H1 (cell line): ENCODE data around the gene MAP2K2. TPM values are rescaled to one million over a fixed set of nuclear protein-coding genes. Genes with fewer than 3 reads are reported as not detected.

Experiments used
- CTCF ChIA-PET: fragments of 300-600 bp; sonication (Branson Sonifier 250); formaldehyde crosslinking; loops from one replicate; lab custom pipeline; 2021; ENCODE audit not compliant: partially characterized antibody; lab: Charles Lee
- POLR2A ChIA-PET: fragments of 300-600 bp; sonication (Branson Sonifier 250); formaldehyde crosslinking; loops from one replicate; lab custom pipeline; 2021; ENCODE audit warnings: inconsistent platforms; ENCODE audit not compliant: partially characterized antibody; lab: Charles Lee
- DNase-seq, 2 experiments: peaks; one replicate each; pipeline versions ENCODE4 v3.0.0 to v3.0.0-alpha.2; 2010 to 2022; ENCODE audit warnings: low spot score in 2 of 2, low read depth in 1 of 2, mixed read lengths in 1 of 2
- FAIRE-seq: peaks from 2 replicates; lab custom pipeline; 2011; peaks lifted over from hg19 to GRCh38; lab: Jason Lieb, UNC
- H2AFZ ChIP-seq: 2 replicates; pipeline ENCODE4 v1.8.1; 2012; ENCODE audit warnings: low read length, inconsistent platforms
- H2AK5ac ChIP-seq: 2 replicates; pipeline ENCODE4 v1.6.1; 2013; ENCODE audit warnings: low read depth, low read length
- H2BK120ac ChIP-seq: replicated peaks from 2 replicates; pipeline ENCODE3; 2013; ENCODE audit warnings: low read depth, low read length, inconsistent platforms
- H2BK12ac ChIP-seq: 2 replicates; pipeline ENCODE4 v1.6.1; 2013; ENCODE audit warnings: low read depth, low read length
- H2BK15ac ChIP-seq: 2 replicates; pipeline ENCODE4 v1.6.1; 2013; ENCODE audit warnings: low read length
- H2BK20ac ChIP-seq: 2 replicates; pipeline ENCODE4 v1.6.1; 2013; ENCODE audit warnings: low read length
- H2BK5ac ChIP-seq: 2 replicates; pipeline ENCODE4 v1.6.1; 2013; ENCODE audit warnings: low read depth, low read length
- H3K14ac ChIP-seq: 2 replicates; pipeline ENCODE4 v1.6.1; 2013; ENCODE audit warnings: inconsistent platforms; ENCODE audit not compliant: insufficient read length
- H3K18ac ChIP-seq: 2 replicates; pipeline ENCODE4 v1.6.1; 2013; ENCODE audit warnings: low read length; ENCODE audit errors: extremely low read depth
- H3K23ac ChIP-seq: 2 replicates; pipeline ENCODE4 v1.6.1; 2013; ENCODE audit warnings: inconsistent platforms; ENCODE audit not compliant: insufficient read length
- H3K23me2 ChIP-seq: 2 replicates; pipeline ENCODE4 v1.6.1; 2013; ENCODE audit warnings: low read depth, low read length
- H3K27ac ChIP-seq: 2 replicates; pipeline ENCODE4 v1.6.1; 2011; ENCODE audit warnings: low read depth, low read length, inconsistent platforms
- H3K27me3 ChIP-seq, 4 experiments: replicated peaks in 1 of 4; 1 replicate in 1 of 4; 2 replicates in 3 of 4; pipeline versions ENCODE4 v1.6.1 to v1.8.1; 2011 to 2013; ENCODE audit warnings: low read length in 3 of 4, mild to moderate bottlenecking in 3 of 4, inconsistent platforms in 2 of 4, mixed read lengths in 2 of 4, moderate library complexity in 1 of 4; ENCODE audit not compliant: control insufficient read depth in 3 of 4, insufficient read depth in 3 of 4; ENCODE audit errors: extremely low read depth in 1 of 4
- H3K36me3 ChIP-seq, 4 experiments: 2 replicates each; pipeline versions ENCODE4 v1.6.1 to v1.8.1; 2011 to 2013; ENCODE audit warnings: mild to moderate bottlenecking in 4 of 4, low read length in 3 of 4, moderate library complexity in 2 of 4, control low read depth in 1 of 4, inconsistent platforms in 1 of 4; ENCODE audit not compliant: insufficient read depth in 4 of 4, control insufficient read depth in 2 of 4
- H3K4ac ChIP-seq: replicated peaks from 2 replicates; pipeline ENCODE3; 2013; ENCODE audit warnings: low read length, low read depth, mixed read lengths, inconsistent platforms; ENCODE audit not compliant: insufficient read length
- H3K4me1 ChIP-seq, 4 experiments: replicated peaks in 1 of 4; 1 replicate in 1 of 4; 2 replicates in 3 of 4; pipeline versions ENCODE4 v1.6.1 to v1.8.1; 2011 to 2013; ENCODE audit warnings: low read length in 3 of 4, inconsistent platforms in 2 of 4, mixed read lengths in 1 of 4; ENCODE audit not compliant: insufficient read depth in 4 of 4, control insufficient read depth in 3 of 4
- H3K4me2 ChIP-seq, 2 experiments: 2 replicates each; pipeline versions ENCODE4 v1.6.1 to v1.8.1; 2011 to 2013; ENCODE audit warnings: low read depth in 2 of 2, low read length in 2 of 2, control low read depth in 1 of 2, inconsistent platforms in 1 of 2, mild to moderate bottlenecking in 1 of 2; ENCODE audit not compliant: insufficient read depth in 1 of 2
- H3K4me3 ChIP-seq, 4 experiments: fragments of 200-600, 300-600 bp in 1 of 4; sonication (generic), shearing (Covaris generic), sonication (Bioruptor Twin) in 1 of 4; 2 replicates each; pipeline versions ENCODE4 v1.5.1 to v1.8.1; 2011 to 2016; ENCODE audit warnings: low read length in 4 of 4, low read depth in 3 of 4, control low read depth in 2 of 4, inconsistent platforms in 2 of 4, mild to moderate bottlenecking in 2 of 4, mixed read lengths in 1 of 4, moderate library complexity in 1 of 4; ENCODE audit not compliant: insufficient read depth in 2 of 4; ENCODE audit errors: extremely low read depth in 1 of 4
- H3K56ac ChIP-seq: replicated peaks from 2 replicates; pipeline ENCODE3; 2013; ENCODE audit warnings: low read depth, mild to moderate bottlenecking, mixed read lengths, low read length, inconsistent platforms; ENCODE audit not compliant: insufficient read length
- H3K79me1 ChIP-seq: 2 replicates; pipeline ENCODE4 v1.6.1; 2013; ENCODE audit warnings: low read depth, low read length, control low read depth
- H3K79me2 ChIP-seq, 2 experiments: 2 replicates each; pipeline versions ENCODE4 v1.6.1 to v1.8.1; 2012 to 2013; ENCODE audit warnings: low read length in 2 of 2, mild to moderate bottlenecking in 2 of 2, inconsistent platforms in 1 of 2; ENCODE audit not compliant: insufficient read depth in 2 of 2, control insufficient read depth in 1 of 2
- H3K9ac ChIP-seq, 4 experiments: replicated peaks in 1 of 4; 1 replicate in 1 of 4; 2 replicates in 3 of 4; pipeline versions ENCODE4 v1.6.1 to v1.8.1; 2011 to 2013; ENCODE audit warnings: low read depth in 3 of 4, low read length in 3 of 4, control low read depth in 2 of 4, mild to moderate bottlenecking in 2 of 4, moderate library complexity in 2 of 4, inconsistent platforms in 1 of 4; ENCODE audit errors: extremely low read depth in 1 of 4
- H3K9me3 ChIP-seq, 2 experiments: 2 replicates each; pipeline versions ENCODE4 v1.6.1 to v1.8.1; 2012 to 2013; ENCODE audit warnings: mild to moderate bottlenecking in 2 of 2, moderate library complexity in 2 of 2, control low read depth in 1 of 2, inconsistent platforms in 1 of 2, low read depth in 1 of 2, low read length in 1 of 2, mixed read lengths in 1 of 2; ENCODE audit not compliant: insufficient read depth in 2 of 2
- H4K20me1 ChIP-seq, 2 experiments: replicated peaks in 1 of 2; 2 replicates each; pipeline versions ENCODE3 to v1.8.1; 2011 to 2013; ENCODE audit warnings: inconsistent platforms in 2 of 2, low read length in 2 of 2, mild to moderate bottlenecking in 1 of 2; ENCODE audit not compliant: insufficient read depth in 2 of 2, control insufficient read depth in 1 of 2
- H4K5ac ChIP-seq: 2 replicates; pipeline ENCODE4 v1.6.1; 2013; ENCODE audit warnings: low read length, low read depth, mixed read lengths, inconsistent platforms; ENCODE audit not compliant: insufficient read length
- H4K8ac ChIP-seq: 2 replicates; pipeline ENCODE4 v1.8.0; 2013; ENCODE audit warnings: mild to moderate bottlenecking, moderate library complexity, low read length, inconsistent platforms; ENCODE audit not compliant: insufficient read depth; ENCODE audit errors: extremely low read depth
- H4K91ac ChIP-seq: replicated peaks from 2 replicates; pipeline ENCODE3; 2013; ENCODE audit warnings: low read length, mixed read lengths, inconsistent platforms; ENCODE audit not compliant: insufficient read length
- CTBP2 ChIP-seq: IDR thresholded peaks from 2 replicates; pipeline ENCODE4 v1.7.0; 2011; ENCODE audit warnings: borderline replicate concordance, mild to moderate bottlenecking, moderate library complexity, mixed read lengths, low read length; ENCODE audit not compliant: insufficient read depth, insufficient read length
- GTF2F1 ChIP-seq: IDR thresholded peaks from 2 replicates; pipeline ENCODE4 v1.6.1; 2012; ENCODE audit warnings: low read depth, low read length, improper control_type of control experiment, borderline replicate concordance
- SAP30 ChIP-seq: fragments of 300-600 bp; sonication (generic); IDR thresholded peaks from 2 replicates; pipeline ENCODE4 v1.7.1; 2012; ENCODE audit warnings: low read length, moderate library complexity, mild to moderate bottlenecking, inconsistent platforms; ENCODE audit not compliant: insufficient read depth, insufficient replicate concordance
- SIX5 ChIP-seq: IDR thresholded peaks from 2 replicates; pipeline ENCODE4 v1.6.1; 2011; ENCODE audit warnings: mild to moderate bottlenecking, low read depth, low read length
- WGBS, 2 experiments: shearing (Covaris generic) in 1 of 2; methylation state at CpG; one replicate each; pipeline versions ENCODE4 v1.1.6 to v1.1.7; 2013 to 2015; ENCODE audit warnings: low lambda C conversion rate in 2 of 2, mixed read lengths in 2 of 2, inconsistent platforms in 1 of 2, low coverage in 1 of 2, missing lambda C conversion rate in 1 of 2; ENCODE audit not compliant: insufficient replicate concordance in 2 of 2, insufficient coverage in 1 of 2, insufficient read length in 1 of 2; ENCODE audit errors: extremely low coverage in 1 of 2, missing lambda C conversion rate in 1 of 2; 5-methylcytosine and 5-hydroxymethylcytosine counted together
- polyA plus RNA-seq, 7 experiments: library from polyadenylated mRNA; depleted of rRNA in 3 of 7; stranded (reverse) in 5 of 7; unstranded in 2 of 7; fragments of >200 nt in 5 of 7; fragments of 200-250 nt in 2 of 7; gene quantifications; 1 replicate in 5 of 7; 2 replicates in 1 of 7; 4 replicates in 1 of 7; pipeline versions ENCODE4 v1.2.1 to v1.2.3, GENCODE V29; 2011 to 2013; ENCODE audit warnings: missing spikeins in 2 of 7, mixed read lengths in 2 of 7
- total RNA-seq: library from RNA; stranded (reverse); fragmentation: NEBNext Ultra II Directional; extraction: Animal tissue kit (Norgen Biotek cat#: 25700); gene quantifications from 2 replicates; pipeline ENCODE4 v1.2.1, GENCODE V29; 2021

The MAP2K2 gene
- total and polyA plus RNA-seq, 2 of the 8 experiments (the other 6 are each of a cell fraction or from before 2014, with no cell fraction given) = 111 to 162 TPM

DNA sequence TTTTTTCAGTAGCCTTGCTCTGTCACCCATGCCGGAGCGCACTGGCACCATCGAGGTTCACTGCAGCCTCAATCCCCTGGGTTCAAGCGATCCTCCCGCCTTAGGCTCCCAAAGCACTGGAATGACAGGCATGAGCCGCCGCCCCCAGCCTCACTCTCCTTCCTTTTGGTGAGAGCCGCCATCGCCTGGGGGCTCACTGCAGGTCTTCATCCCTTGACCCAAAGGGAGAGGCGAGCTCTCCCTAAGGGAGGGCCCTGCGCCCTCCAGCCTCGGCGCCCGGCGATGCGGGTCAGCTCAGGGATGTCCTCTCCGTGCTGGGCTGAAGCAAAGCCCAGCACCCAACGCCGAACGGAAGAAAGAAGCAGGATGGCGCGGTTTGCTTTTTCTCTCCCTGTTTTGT, 34.0 kb downstream of the MAP2K2 start:
- no peak overlapping the region for H3K23ac ChIP-seq
- no peak overlapping the region for H2AFZ ChIP-seq
- ChIA-PET CTCF (interaction anchor here (0.6 to 1.6 kb wide), 5 partner anchors 24 to 390 kb away, joined by 3 read pairs; no protein-coding TSS in a partner anchor), POLR2A (interaction anchor here (0.7 to 1.5 kb wide), 6 partner anchors 8 to 83 kb away, joined by 3 to 5 read pairs (median 4); partner anchors contain the start of gene PIAS4)
- FAIRE-seq (no peak), DNase-seq (no peak)
- H3K4ac ChIP-seq = no peak overlapping the region
- no peak overlapping the region for H3K27ac ChIP-seq
- peaks cover 2 to 27% (median 13%) of the 10 kb centered on the region in 4 experiments; a peak in 4 of 8 replicates for H3K36me3 ChIP-seq
- no peaks in the 10 kb centered on the region for H3K79me2 ChIP-seq
- H3K23me2 ChIP-seq = no peaks in the 10 kb centered on the region
- H3K9me3 ChIP-seq = no peaks in the 10 kb centered on the region
- no peak overlapping the region for H3K14ac ChIP-seq
- H3K9ac ChIP-seq = no peak overlapping the region
- 0 out of 2 replicates have a peak overlapping the region, but pooled peaks have one; percentile 25 for H4K8ac ChIP-seq
- WGBS, 2 experiments = 95% methylated on average over 16 of the region's 22 CpGs; no CpG with 5 or more reads in 1 of the 2 experiments
- no peak overlapping the region for H2BK20ac ChIP-seq
- no peak overlapping the region for H2BK5ac ChIP-seq
- no peak overlapping the region for H2BK120ac ChIP-seq
- H3K4me3 ChIP-seq = no peak overlapping the region
- no peak overlapping the region for H3K4me2 ChIP-seq
- H3K56ac ChIP-seq = no peak overlapping the region
- no peak overlapping the region for H4K5ac ChIP-seq
- no peaks in the 10 kb centered on the region for H3K79me1 ChIP-seq
- H4K20me1 ChIP-seq = peaks cover 0 to 6% of the 10 kb centered on the region in 2 experiments
- H2AK5ac ChIP-seq = no peak overlapping the region
- H3K18ac ChIP-seq = no peak overlapping the region
- H4K91ac ChIP-seq = no peak overlapping the region
- no peak overlapping the region for H2BK15ac ChIP-seq
- H2BK12ac ChIP-seq = no peak overlapping the region
- no peaks in the 10 kb centered on the region for H3K27me3 ChIP-seq
- H3K4me1 ChIP-seq = no peaks in the 10 kb centered on the region
- TF ChIP-seq SIX5 (no peak), SAP30 (no peak), CTBP2 (no peak), GTF2F1 (no peak)
